Raji (cell line): Measurements from ENCODE around the gene FLACC1.

ENCODE experiments used
- POLR2A ChIP-seq: IDR thresholded peaks from 2 replicates; pipeline ENCODE4 v1.6.1; 2011; ENCODE audit warnings: low read depth, low read length, control low read depth; ENCODE audit not compliant: insufficient read depth

The FLACC1 gene

GRCh38 chr2:201320257-201320656 lies 36.9 kb downstream of the FLACC1 start:
- no peak for TF ChIP-seq POLR2A

DNA sequence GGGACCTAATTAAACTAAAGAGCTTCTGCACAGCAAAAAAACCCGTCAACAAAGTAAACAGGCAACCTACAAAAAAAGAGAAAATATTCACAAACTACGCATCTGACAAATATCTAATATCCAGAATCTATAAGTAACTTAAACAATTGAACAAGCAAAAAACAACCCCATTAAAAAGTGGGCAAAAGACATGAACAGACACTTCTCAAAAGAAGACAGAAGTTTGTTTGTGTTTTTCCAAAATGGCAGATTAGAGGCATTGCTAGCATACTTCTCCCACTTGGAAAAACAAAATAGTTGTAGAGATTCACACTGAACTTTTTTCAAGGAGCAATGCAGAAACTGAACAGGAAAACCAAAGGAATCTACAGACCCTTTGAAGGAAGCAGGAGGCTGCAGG lies 37.6 kb downstream of the FLACC1 start:
- no peak for TF ChIP-seq POLR2A

GRCh38 chr2:201313362-201313761 lies 43.8 kb downstream of the FLACC1 start:
- no peak for TF ChIP-seq POLR2A

- TF ChIP-seq POLR2A, result no peak
Measured at GRCh38 chr2:201308914-201309313, 48.2 kb downstream of the FLACC1 start.

- TF ChIP-seq POLR2A, result no peak
Measured at GRCh38 chr2:201307876-201308275, 49.3 kb downstream of the FLACC1 start.

GRCh38 chr2:201298462-201299052 lies 58.6 kb downstream of the FLACC1 start:
- no peak for TF ChIP-seq POLR2A

DNA sequence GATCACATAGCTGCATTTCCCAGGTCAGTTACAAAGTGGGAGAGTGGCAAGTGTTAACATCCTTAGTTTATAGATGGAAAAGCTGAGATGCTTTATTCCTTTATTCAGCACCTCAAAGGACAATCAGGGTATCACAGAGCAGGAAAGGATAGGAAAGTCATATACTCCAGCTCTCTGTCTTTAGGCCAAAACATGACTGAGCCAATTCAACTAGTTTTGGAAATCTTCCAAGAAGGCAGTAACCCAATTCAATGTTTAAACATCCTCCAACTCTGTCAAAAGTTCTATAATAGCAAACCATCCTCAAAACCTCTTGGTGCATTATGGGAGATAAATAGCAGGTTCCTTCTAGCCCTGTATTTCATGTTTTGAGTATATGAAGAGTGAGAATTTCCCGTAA lies 71.6 kb downstream of the FLACC1 start:
- TF ChIP-seq POLR2A, result no peak

DNA sequence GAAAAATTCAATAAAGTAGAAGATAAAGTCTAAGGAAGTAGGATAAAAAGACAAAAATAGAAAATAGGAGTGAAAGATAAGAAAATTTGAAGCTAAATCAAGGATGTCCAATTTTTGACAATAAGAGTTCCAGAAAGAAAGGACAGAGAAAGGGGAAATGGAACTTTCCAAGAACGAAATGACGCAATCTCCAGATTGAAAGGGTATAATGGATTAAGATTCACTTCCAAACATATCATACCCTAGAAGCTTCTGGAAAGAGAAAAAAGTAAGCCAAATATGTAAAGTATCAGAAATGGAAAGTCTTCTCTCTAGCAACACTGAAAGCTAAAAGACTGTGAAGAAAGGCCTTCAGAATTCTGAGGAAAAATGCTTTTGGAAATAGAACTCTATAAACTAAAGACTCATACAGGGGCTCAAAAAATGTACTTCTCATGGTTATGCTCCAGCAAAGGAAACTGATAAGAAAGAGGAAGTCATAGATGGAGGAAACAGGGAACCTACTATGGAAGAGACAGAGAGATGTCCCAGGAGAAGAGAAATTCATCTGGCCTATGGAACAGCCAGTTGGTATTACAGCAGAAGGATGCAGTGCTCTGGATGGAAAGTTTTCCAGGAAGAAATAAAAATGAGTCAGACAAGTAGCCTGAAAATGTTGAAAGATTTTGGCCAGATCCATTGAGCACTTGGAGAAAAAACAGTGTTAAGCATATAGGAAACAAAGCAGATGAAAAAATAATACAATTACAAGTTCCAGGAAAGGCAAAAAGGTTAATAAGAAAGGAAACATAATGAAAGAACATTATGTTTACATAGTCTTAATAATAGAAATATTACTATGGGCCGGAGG lies 76.7 kb downstream of the FLACC1 start:
- TF ChIP-seq POLR2A, result no peak

DNA sequence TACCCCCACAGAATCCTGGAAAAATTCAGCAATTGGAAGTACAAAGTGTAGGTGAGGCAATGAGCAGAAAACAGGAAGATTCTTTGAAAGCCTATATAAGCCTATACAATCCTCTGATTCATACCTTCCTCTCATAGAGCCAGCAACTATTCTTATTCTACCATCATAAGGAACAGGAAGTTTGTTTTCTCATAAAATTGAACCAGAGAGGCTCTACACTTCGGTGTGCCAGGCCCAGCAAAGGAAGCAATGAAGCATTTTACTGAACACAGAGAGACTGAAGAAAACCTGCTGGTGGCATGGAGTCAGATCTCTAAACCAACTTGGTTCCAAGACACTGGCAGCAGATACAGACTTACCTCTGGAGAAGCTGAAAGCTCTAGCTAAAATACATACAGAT lies 78.1 kb downstream of the FLACC1 start:
- no peak for TF ChIP-seq POLR2A

DNA sequence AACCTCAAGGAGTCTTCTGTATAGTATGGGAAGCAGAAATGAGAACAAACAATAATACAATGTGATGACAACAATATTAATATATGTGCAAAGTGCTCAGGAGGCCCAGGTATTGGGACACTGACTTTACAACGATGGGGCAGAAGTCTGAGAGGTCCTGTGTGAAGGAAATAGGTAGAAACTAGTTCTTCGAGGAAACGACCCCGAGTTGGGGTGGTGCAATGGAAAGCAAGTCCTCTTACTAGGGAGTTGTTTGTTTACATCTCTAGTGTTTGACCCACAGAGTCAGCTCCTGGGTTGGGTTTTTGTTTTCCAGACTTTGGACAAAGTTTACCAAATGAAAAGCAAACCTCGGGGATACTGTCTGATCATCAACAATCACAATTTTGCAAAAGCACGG lies 80.6 kb downstream of the FLACC1 start:
- no peak for TF ChIP-seq POLR2A

DNA sequence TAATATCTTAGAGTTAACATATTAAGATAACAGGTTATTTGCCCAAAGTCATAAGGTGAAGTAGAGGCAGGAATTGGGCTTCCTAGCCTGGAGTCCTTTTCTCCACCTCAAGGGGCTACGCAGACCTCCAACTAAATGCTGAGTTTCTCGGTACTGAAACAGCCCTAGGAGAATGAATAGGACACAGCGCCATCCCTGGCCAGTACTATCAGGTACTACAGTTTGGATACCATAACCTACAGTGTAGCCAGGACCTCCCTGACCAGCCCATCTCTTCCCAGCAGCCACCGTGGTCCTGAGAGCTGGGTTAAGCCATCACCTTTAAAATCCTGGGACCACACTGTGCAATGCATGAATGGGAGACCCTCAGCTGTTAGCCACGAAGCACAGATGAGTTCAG lies 81.2 kb downstream of the FLACC1 start:
- no peak for TF ChIP-seq POLR2A

- no peak for TF ChIP-seq POLR2A
Measured at GRCh38 chr2:201275069-201275468, 82.1 kb downstream of the FLACC1 start.

DNA sequence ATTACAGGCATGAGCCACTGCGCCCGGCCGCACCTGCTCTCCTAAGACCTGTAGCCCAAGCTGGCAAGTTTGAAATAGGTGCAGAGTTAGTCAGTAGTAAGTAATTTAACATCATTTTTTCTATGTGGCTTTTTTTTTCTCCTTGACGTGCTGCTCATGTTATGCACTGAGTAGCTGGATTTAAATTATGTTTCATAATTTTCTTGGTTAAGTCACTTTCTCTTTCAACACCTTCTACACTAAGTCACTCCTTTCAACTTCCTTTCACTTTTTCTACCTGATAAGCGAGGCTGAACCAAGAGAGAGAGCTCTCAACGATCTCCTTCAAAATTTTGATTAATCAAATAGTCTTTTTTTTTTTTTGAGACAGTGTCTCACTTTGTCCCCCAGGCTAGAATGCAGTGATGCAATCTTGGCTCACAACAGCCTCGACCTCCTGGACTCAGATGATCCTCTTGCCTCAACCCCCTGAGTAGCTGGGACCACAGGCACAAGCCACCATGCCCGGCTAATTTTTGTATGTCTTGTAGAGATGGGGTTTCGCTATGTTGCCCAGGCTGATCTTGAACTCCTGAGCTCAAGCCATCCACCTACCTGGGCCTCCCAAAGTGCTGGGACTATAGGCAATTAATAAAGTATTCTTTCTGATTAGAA lies 83.7 kb downstream of the FLACC1 start:
- TF ChIP-seq POLR2A, result no peak

- no peak for TF ChIP-seq POLR2A
Measured at GRCh38 chr2:201271917-201272316, 85.2 kb downstream of the FLACC1 start.

GRCh38 chr2:201270293-201271001 lies 86.7 kb downstream of the FLACC1 start:
- no peak for TF ChIP-seq POLR2A
